ENCODE measurements around the gene SMTNL2. TPM values are rescaled to one million over a fixed set of nuclear protein-coding genes. Genes with fewer than 3 reads are reported as not detected.

SMTNL2 gene
- total and polyA plus RNA-seq, 10 donors: 0.22 to 1.5 (median 0.80) TPM

DNA sequence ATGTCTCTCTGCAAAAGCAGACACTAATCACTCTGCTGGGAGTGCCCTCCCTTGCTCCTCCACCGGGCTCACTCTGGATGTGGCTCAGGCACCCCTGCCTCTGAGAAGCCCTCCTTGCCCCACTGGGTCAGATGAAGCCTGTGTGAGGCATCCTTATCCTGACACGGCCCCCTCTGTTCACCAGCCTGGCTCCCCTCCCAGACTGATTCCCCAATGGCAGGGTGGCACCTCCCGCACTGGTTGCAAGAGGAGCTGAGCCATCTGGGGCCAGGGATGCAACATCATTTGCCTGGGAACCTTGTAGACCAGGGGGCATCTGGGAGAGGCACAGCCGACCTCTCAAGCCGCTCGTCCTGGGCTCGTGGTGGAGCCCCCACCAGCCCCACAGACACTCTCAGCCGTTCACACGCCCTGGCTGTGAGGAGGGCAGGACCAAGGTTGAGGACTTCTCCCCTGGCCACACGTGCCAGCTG is 6.7 kb downstream of the SMTNL2 start:
- Histone ChIP-seq H3K27me3 (replicated peaks in 1 of 7) (peaks cover 0 to 42% (median 0%) of the 10 kb centered on the region in 7 donors), H3K4me1 (peaks cover 0 to 9% (median 3%) of the 10 kb centered on the region in 6 donors), H3K36me3 (no peaks in the 10 kb centered on the region), H3K27ac (no peak overlapping the region), H3K4me3 (no peak overlapping the region), H3K9me3 (no peaks in the 10 kb centered on the region)
- DNase-seq: no peak
- TF ChIP-seq CTCF (IDR thresholded peaks at IDR 0.05 in 8 of 11, conservative IDR thresholded peaks at IDR 0.05 in 3 of 11) (no peak), POLR2AphosphoS5 (IDR thresholded peaks at IDR 0.05) (no peak), POLR2A (IDR thresholded peaks at IDR 0.05) (no peak)
- intact Hi-C loops (cut with DNase I; ENCODE audit: low total_unique reads): no loop called here
- WGBS, 5 donors: 69 to 80% (median 76%) methylated on average over 8 to 10 of the region's 10 CpGs

- no peak for TF ChIP-seq CTCF (IDR thresholded peaks at IDR 0.05 in 8 of 11, conservative IDR thresholded peaks at IDR 0.05 in 3 of 11)
- TF ChIP-seq POLR2A (IDR thresholded peaks at IDR 0.05): no peak
- no peak for TF ChIP-seq POLR2AphosphoS5 (IDR thresholded peaks at IDR 0.05)
- intact Hi-C loops (cut with DNase I; ENCODE audit: low total_unique reads): no loop called here
- no peak overlapping the region for H3K4me3 ChIP-seq
- DNase-seq: no peak
- H3K27me3 ChIP-seq (replicated peaks in 1 of 7): peaks cover 0 to 45% (median 0%) of the 10 kb centered on the region in 7 donors
- no peaks in the 10 kb centered on the region for H3K36me3 ChIP-seq
- no peaks in the 10 kb centered on the region for H3K9me3 ChIP-seq
- peaks cover 0 to 9% (median 3%) of the 10 kb centered on the region in 6 donors for H3K4me1 ChIP-seq
- 70 to 85% (median 78%) methylated on average over 12 of the region's 12 CpGs for WGBS, 5 donors
- no peak overlapping the region for H3K27ac ChIP-seq
These were observed 7.2 kb downstream of the SMTNL2 start for GRCh38 chr17:4591529-4591928.

- 81 to 85% (median 84%) methylated on average over 9 to 11 of the region's 11 CpGs for WGBS, 5 donors
- no peaks in the 10 kb centered on the region for H3K9me3 ChIP-seq
- TF ChIP-seq POLR2AphosphoS5 (IDR thresholded peaks at IDR 0.05): no peak
- no peak for TF ChIP-seq POLR2A (IDR thresholded peaks at IDR 0.05)
- TF ChIP-seq CTCF (IDR thresholded peaks at IDR 0.05 in 8 of 11, conservative IDR thresholded peaks at IDR 0.05 in 3 of 11): no peak
- no peak overlapping the region for H3K27ac ChIP-seq
- H3K4me3 ChIP-seq: no peak overlapping the region
- H3K27me3 ChIP-seq (replicated peaks in 1 of 7): peaks cover 0 to 49% (median 0%) of the 10 kb centered on the region in 7 donors
- intact Hi-C loops (cut with DNase I; ENCODE audit: low total_unique reads): no loop called here
- DNase-seq: no peak
- H3K36me3 ChIP-seq: no peaks in the 10 kb centered on the region
- peaks cover 0 to 9% (median 3%) of the 10 kb centered on the region in 6 donors for H3K4me1 ChIP-seq
These were observed 8.1 kb downstream of the SMTNL2 start for GRCh38 chr17:4592240-4593005.

GRCh38 chr17:4593021-4593421 is 8.7 kb downstream of the SMTNL2 start:
- Histone ChIP-seq H3K36me3 (no peaks in the 10 kb centered on the region), H3K4me3 (no peak overlapping the region), H3K27me3 (replicated peaks in 1 of 7) (peaks cover 0 to 52% (median 0%) of the 10 kb centered on the region in 7 donors), H3K4me1 (peaks cover 0 to 9% (median 3%) of the 10 kb centered on the region in 6 donors), H3K9me3 (no peaks in the 10 kb centered on the region), H3K27ac (no peak overlapping the region)
- TF ChIP-seq POLR2AphosphoS5 (IDR thresholded peaks at IDR 0.05): no peak
- TF ChIP-seq POLR2A (IDR thresholded peaks at IDR 0.05): no peak
- no peak for TF ChIP-seq CTCF (IDR thresholded peaks at IDR 0.05 in 8 of 11, conservative IDR thresholded peaks at IDR 0.05 in 3 of 11)
- 77 to 93% (median 86%) methylated on average over 12 to 14 of the region's 14 CpGs for WGBS, 5 donors
- DNase-seq: no peak
- intact Hi-C loops (cut with DNase I; ENCODE audit: low total_unique reads): no loop called here

All from spleen (tissue), 11 donors.